Naive thymus-derived CD8-positive, alpha-beta T cell (primary cell): Measurements from ENCODE around the gene TMED7. TPM values are rescaled to one million over a fixed set of nuclear protein-coding genes. Genes with fewer than 3 reads are reported as not detected.
"Not testable (repeated sequence)": the region's sequence is repeated elsewhere in the genome, so short reads cannot be mapped to it uniquely, and the experiment has no call there.

Source experiments
- ATAC-seq, 2 donors: fragments of 150-1000 bp; cut with Tn5 transposase in 1 of 2; sonication (Bioruptor Pico), chemical (Tn5 transposase) in 1 of 2; 1 replicate in 1 of 2; 2 replicates in 1 of 2; pipeline ENCODE4 v1.10.0; 2021; ENCODE audit warnings: mild to moderate bottlenecking in 2 of 2, moderate library complexity in 2 of 2
- POLR2A ChIA-PET: fragments of 350-600 bp; sonication (Branson Sonifier 250); formaldehyde crosslinking; loops from one replicate; lab custom pipeline; 2021; ENCODE audit warnings: antibody characterized with exemption; lab: Charles Lee
- DNase-seq, 10 donors: peaks; one replicate each; pipeline versions ENCODE4 v3.0.0 to v3.0.0-alpha.2; 2020 to 2022
- H3K27ac Mint-ChIP-seq, 10 donors: one replicate each; pipeline ENCODE4 v1.8.0; 2020 to 2022; ENCODE audit warnings: mild to moderate bottlenecking in 10 of 10, mixed read lengths in 10 of 10, moderate library complexity in 4 of 10, inconsistent platforms in 1 of 10
- H3K27me3 Mint-ChIP-seq, 5 donors: one replicate each; pipeline ENCODE4 v1.8.0; 2021 to 2022; ENCODE audit warnings: mixed read lengths in 5 of 5
- H3K36me3 Mint-ChIP-seq, 3 donors: one replicate each; pipeline ENCODE4 v1.8.0; 2020 to 2022; ENCODE audit warnings: mixed read lengths in 3 of 3, mild to moderate bottlenecking in 2 of 3, inconsistent platforms in 1 of 3
- H3K4me1 Mint-ChIP-seq, 4 donors: one replicate each; pipeline ENCODE4 v1.8.0; 2021 to 2022; ENCODE audit warnings: mixed read lengths in 4 of 4
- H3K4me3 Mint-ChIP-seq, 10 donors: one replicate each; pipeline ENCODE4 v1.8.0; 2020 to 2022; ENCODE audit warnings: mild to moderate bottlenecking in 10 of 10, mixed read lengths in 10 of 10, moderate library complexity in 6 of 10, inconsistent platforms in 1 of 10
- H3K9me3 Mint-ChIP-seq, 9 donors: one replicate each; pipeline ENCODE4 v1.8.0; 2020 to 2022; ENCODE audit warnings: mixed read lengths in 9 of 9, mild to moderate bottlenecking in 3 of 9, inconsistent platforms in 1 of 9, moderate library complexity in 1 of 9
- polyA plus RNA-seq, 3 donors: library from polyadenylated mRNA; unstranded; fragments of 300-500 nt; fragmentation: Illumina TruSeq; gene quantifications; one replicate each; pipeline ENCODE4 v1.2.3, GENCODE V29; 2021
- total RNA-seq, 8 experiments: library from RNA in 2 of 8; stranded (reverse) in 2 of 8; gene quantifications; one replicate each; pipeline ENCODE4 v1.2.3 and lab custom pipeline; 2021 to 2026

Gene TMED7
- total and polyA plus RNA-seq, 5 experiments from 2014 or later: 30.3 to 48.9 (median 41.0) TPM

GRCh38 chr5:115648056-115648455, 22.2 kb upstream of the TMED7 start:
- H3K9me3 Mint-ChIP-seq: no peaks in the 10 kb centered on the region
- ATAC-seq (no peak), DNase-seq (no peak)
- POLR2A ChIA-PET: no interaction called here
- no peaks in the 10 kb centered on the region for H3K4me1 Mint-ChIP-seq
- H3K4me3 Mint-ChIP-seq: no peak overlapping the region
- H3K36me3 Mint-ChIP-seq: no peaks in the 10 kb centered on the region
- H3K27me3 Mint-ChIP-seq: peaks cover 9 to 20% (median 15%) of the 10 kb centered on the region in 5 donors
- H3K27ac Mint-ChIP-seq: no peak overlapping the region

- POLR2A ChIA-PET, DNase-seq, H3K36me3 Mint-ChIP-seq, H3K4me1 Mint-ChIP-seq, H3K4me3 Mint-ChIP-seq, ATAC-seq, H3K27ac Mint-ChIP-seq, H3K9me3 Mint-ChIP-seq: not testable (repeated sequence)
- peaks cover 8 to 23% (median 14%) of the 10 kb centered on the region in 5 donors for H3K27me3 Mint-ChIP-seq
These were observed 19.6 kb upstream of the TMED7 start for GRCh38 chr5:115645386-115645785.

GRCh38 chr5:115644046-115644445, 18.2 kb upstream of the TMED7 start:
- H3K27ac Mint-ChIP-seq: no peak overlapping the region
- peaks cover 6 to 23% (median 11%) of the 10 kb centered on the region in 5 donors for H3K27me3 Mint-ChIP-seq
- no peaks in the 10 kb centered on the region for H3K36me3 Mint-ChIP-seq
- no peak for DNase-seq
- no peak for ATAC-seq
- POLR2A ChIA-PET: no interaction called here
- no peak overlapping the region for H3K4me3 Mint-ChIP-seq
- no peaks in the 10 kb centered on the region for H3K9me3 Mint-ChIP-seq
- no peaks in the 10 kb centered on the region for H3K4me1 Mint-ChIP-seq

GRCh38 chr5:115641948-115642347, 16.1 kb upstream of the TMED7 start:
- Mint-ChIP-seq H3K36me3 (no peaks in the 10 kb centered on the region), H3K4me3 (no peak overlapping the region), H3K27ac (no peak overlapping the region), H3K9me3 (no peaks in the 10 kb centered on the region), H3K4me1 (no peaks in the 10 kb centered on the region), H3K27me3 (peaks cover 4 to 23% (median 11%) of the 10 kb centered on the region in 5 donors)
- DNase-seq: no peak
- POLR2A ChIA-PET: no interaction called here
- ATAC-seq: no peak

- no peak for DNase-seq
- peaks cover 5 to 22% (median 10%) of the 10 kb centered on the region in 5 donors for H3K27me3 Mint-ChIP-seq
- H3K4me1 Mint-ChIP-seq: no peaks in the 10 kb centered on the region
- no peaks in the 10 kb centered on the region for H3K9me3 Mint-ChIP-seq
- POLR2A ChIA-PET: no interaction called here
- peak overlapping the region in 2 of 10 donors; percentile 26 to 50 for H3K27ac Mint-ChIP-seq
- no peaks in the 10 kb centered on the region for H3K36me3 Mint-ChIP-seq
- no peak for ATAC-seq
- H3K4me3 Mint-ChIP-seq: no peak overlapping the region
These were observed 14.4 kb upstream of the TMED7 start for GRCh38 chr5:115640274-115640673.

GRCh38 chr5:115639377-115639776, 13.5 kb upstream of the TMED7 start:
- ATAC-seq (no peak), DNase-seq (no peak)
- peaks cover 0 to 4% (median 1%) of the 10 kb centered on the region in 4 donors for H3K4me1 Mint-ChIP-seq
- H3K27ac Mint-ChIP-seq: no peak overlapping the region
- no peak overlapping the region for H3K4me3 Mint-ChIP-seq
- POLR2A ChIA-PET: no interaction called here
- H3K27me3 Mint-ChIP-seq: peaks cover 2 to 13% (median 8%) of the 10 kb centered on the region in 5 donors
- no peaks in the 10 kb centered on the region for H3K9me3 Mint-ChIP-seq
- H3K36me3 Mint-ChIP-seq: no peaks in the 10 kb centered on the region

GRCh38 chr5:115637507-115637906, 11.7 kb upstream of the TMED7 start:
- no peak for ATAC-seq
- Mint-ChIP-seq H3K27me3 (peaks cover 0 to 7% (median 2%) of the 10 kb centered on the region in 5 donors), H3K36me3 (no peaks in the 10 kb centered on the region), H3K27ac (no peak overlapping the region), H3K9me3 (no peaks in the 10 kb centered on the region), H3K4me3 (no peak overlapping the region), H3K4me1 (peaks cover 0 to 14% (median 4%) of the 10 kb centered on the region in 4 donors)
- POLR2A ChIA-PET: no interaction called here
- DNase-seq: no peak

GRCh38 chr5:115636008-115636407, 10.2 kb upstream of the TMED7 start:
- no peak overlapping the region for H3K27ac Mint-ChIP-seq
- DNase-seq (no peak), ATAC-seq (no peak)
- peaks cover 0 to 14% (median 4%) of the 10 kb centered on the region in 4 donors for H3K4me1 Mint-ChIP-seq
- no peaks in the 10 kb centered on the region for H3K9me3 Mint-ChIP-seq
- peaks cover 0 to 7% (median 1%) of the 10 kb centered on the region in 5 donors for H3K27me3 Mint-ChIP-seq
- H3K36me3 Mint-ChIP-seq: no peaks in the 10 kb centered on the region
- H3K4me3 Mint-ChIP-seq: no peak overlapping the region
- POLR2A ChIA-PET: no interaction called here

- no peaks in the 10 kb centered on the region for H3K9me3 Mint-ChIP-seq
These were observed 8.7 kb upstream of the TMED7 start for GRCh38 chr5:115634343-115635132.

GRCh38 chr5:115629903-115630302, 4.1 kb upstream of the TMED7 start:
- no peaks in the 10 kb centered on the region for H3K9me3 Mint-ChIP-seq
- no peak overlapping the region for H3K4me3 Mint-ChIP-seq
- peaks cover 0 to 1% (median 0%) of the 10 kb centered on the region in 5 donors for H3K27me3 Mint-ChIP-seq
- DNase-seq: no peak
- ATAC-seq: no peak
- H3K27ac Mint-ChIP-seq: peak overlapping the region in 1 of 10 donors; percentile 26
- POLR2A ChIA-PET: no interaction called here
- H3K4me1 Mint-ChIP-seq: peaks cover 6 to 26% (median 11%) of the 10 kb centered on the region in 4 donors
- no peaks in the 10 kb centered on the region for H3K36me3 Mint-ChIP-seq

More at GRCh38 chr5:115634343-115635132, 8.7 kb upstream of the TMED7 start:
- POLR2A ChIA-PET: interaction anchor here (0.9 to 1.3 kb wide), 2 partner anchors 8 to 206 kb away, joined by 3 read pairs; partner anchors contain the start of gene TMED7
- Mint-ChIP-seq H3K4me1 (peaks cover 0 to 14% (median 4%) of the 10 kb centered on the region in 4 donors), H3K4me3 (peak overlapping the region; percentile 51 to 83 (median 74)), H3K36me3 (no peaks in the 10 kb centered on the region), H3K27ac (peak overlapping the region in 8 of 10 donors; percentile 1 to 80 (median 66)), H3K27me3 (peaks cover 0 to 2% (median 0%) of the 10 kb centered on the region in 5 donors)
- DNase-seq (peak; percentile 58 to 86 (median 72)), ATAC-seq (peak; percentile 93 to 99)

GRCh38 chr5:115627295-115627865, 1.5 kb upstream of the TMED7 start:
- ATAC-seq (no peak), DNase-seq (no peak)
- H3K9me3 Mint-ChIP-seq: no peaks in the 10 kb centered on the region
- peaks cover 0 to 2% (median 0%) of the 10 kb centered on the region in 3 donors for H3K36me3 Mint-ChIP-seq
- H3K27ac Mint-ChIP-seq: peak overlapping the region; percentile 23 to 82 (median 60)
- H3K27me3 Mint-ChIP-seq: no peaks in the 10 kb centered on the region
- POLR2A ChIA-PET: interaction anchor here (2.4 kb wide), 1 partner anchor 214 kb away, joined by 9 read pairs; the partner anchor contains the start of genes AP3S1 and ATG12
- H3K4me3 Mint-ChIP-seq: peak overlapping the region in 5 of 10 donors; percentile 7 to 42 (median 18)
- peaks cover 8 to 21% (median 16%) of the 10 kb centered on the region in 4 donors for H3K4me1 Mint-ChIP-seq

- ATAC-seq: peak; percentile 11 to 20
- peaks cover 0 to 8% (median 0%) of the 10 kb centered on the region in 3 donors for H3K36me3 Mint-ChIP-seq
- H3K27ac Mint-ChIP-seq: peak overlapping the region in 3 of 10 donors; percentile 94 to 98 (median 97)
These were observed 598 bp upstream of the TMED7 start for GRCh38 chr5:115626445-115626823.

More at GRCh38 chr5:115626445-115626823, 598 bp upstream of the TMED7 start:
- H3K4me1 Mint-ChIP-seq: peaks cover 13 to 28% (median 24%) of the 10 kb centered on the region in 4 donors
- H3K9me3 Mint-ChIP-seq: no peaks in the 10 kb centered on the region
- no peak for DNase-seq
- POLR2A ChIA-PET: interaction anchor here (1.2 to 2.1 kb wide), 3 partner anchors 8 to 458 kb away, joined by 3 to 17 read pairs (median 4); partner anchors contain the start of genes COMMD10 and FEM1C
- peak overlapping the region in 1 of 10 donors; percentile 95 for H3K4me3 Mint-ChIP-seq
- no peaks in the 10 kb centered on the region for H3K27me3 Mint-ChIP-seq
